DND-41 (cell line): ENCODE data around the gene GRM7.

Experiments
- ATAC-seq: fragments of 200-7000 bp; cut with Tn5 transposase; 3 replicates; pipeline ENCODE4 v1.9.1; 2021; ENCODE audit warnings: low read depth; ENCODE audit not compliant: insufficient read depth
- DNase-seq: peaks from one replicate; pipeline ENCODE4 v3.0.0-alpha.2; 2020
- H2AFZ ChIP-seq: 2 replicates; pipeline ENCODE4 v1.6.0; 2012; ENCODE audit warnings: low read depth, low read length
- H3K27ac ChIP-seq: 2 replicates; pipeline ENCODE4 v1.5.1; 2012; ENCODE audit warnings: low read length, inconsistent platforms
- H3K27me3 ChIP-seq: fragments of 200-600 bp; sonication (generic); 2 replicates; pipeline ENCODE4 v1.6.0; 2012; ENCODE audit warnings: low read length, mild to moderate bottlenecking, inconsistent platforms; ENCODE audit not compliant: insufficient read depth, poor library complexity
- H3K36me3 ChIP-seq: 2 replicates; pipeline ENCODE4 v1.5.1; 2012; ENCODE audit warnings: low read length, inconsistent platforms; ENCODE audit not compliant: insufficient read depth
- H3K4me1 ChIP-seq: 2 replicates; pipeline ENCODE4 v1.5.1; 2012; ENCODE audit warnings: mild to moderate bottlenecking, low read length; ENCODE audit not compliant: insufficient read depth
- H3K4me2 ChIP-seq: 2 replicates; pipeline ENCODE4 v1.6.0; 2012; ENCODE audit warnings: mild to moderate bottlenecking, moderate library complexity, low read length, inconsistent platforms; ENCODE audit not compliant: insufficient read depth
- H3K4me3 ChIP-seq, 2 experiments: fragments of 200-600 bp in 1 of 2; shearing (Covaris generic) in 1 of 2; 2 replicates each; pipeline ENCODE4 v1.5.1; 2012 to 2016; ENCODE audit warnings: inconsistent platforms in 2 of 2, low read length in 2 of 2, mild to moderate bottlenecking in 2 of 2, low read depth in 1 of 2, moderate library complexity in 1 of 2
- H3K79me2 ChIP-seq: 2 replicates; pipeline ENCODE4 v1.6.0; 2012; ENCODE audit warnings: low read length, inconsistent platforms; ENCODE audit not compliant: insufficient read depth
- H3K9ac ChIP-seq: 2 replicates; pipeline ENCODE4 v1.6.0; 2012; ENCODE audit warnings: low read depth, mild to moderate bottlenecking, inconsistent platforms, low read length, moderate library complexity
- H3K9me3 ChIP-seq: 2 replicates; pipeline ENCODE4 v1.5.1; 2012; ENCODE audit warnings: low read length, moderate library complexity, mild to moderate bottlenecking, inconsistent platforms; ENCODE audit not compliant: insufficient read depth, severe bottlenecking
- H4K20me1 ChIP-seq: 2 replicates; pipeline ENCODE4 v1.6.0; 2012; ENCODE audit warnings: low read length; ENCODE audit not compliant: insufficient read depth
- EZH2 ChIP-seq: IDR thresholded peaks from 3 replicates; pipeline ENCODE4 v1.6.1; 2012; ENCODE audit warnings: borderline replicate concordance, low read depth, mild to moderate bottlenecking, moderate library complexity, low read length, inconsistent platforms; ENCODE audit not compliant: severe bottlenecking
- TF ChIP-seq, protein P1 (sequence below): IDR thresholded peaks from 2 replicates; pipeline ENCODE4 v1.5.1; 2012; ENCODE audit warnings: borderline replicate concordance, low read length, moderate library complexity, mild to moderate bottlenecking; ENCODE audit not compliant: poor library complexity, severe bottlenecking; ENCODE audit errors: extremely low read depth

Gene GRM7

DNA sequence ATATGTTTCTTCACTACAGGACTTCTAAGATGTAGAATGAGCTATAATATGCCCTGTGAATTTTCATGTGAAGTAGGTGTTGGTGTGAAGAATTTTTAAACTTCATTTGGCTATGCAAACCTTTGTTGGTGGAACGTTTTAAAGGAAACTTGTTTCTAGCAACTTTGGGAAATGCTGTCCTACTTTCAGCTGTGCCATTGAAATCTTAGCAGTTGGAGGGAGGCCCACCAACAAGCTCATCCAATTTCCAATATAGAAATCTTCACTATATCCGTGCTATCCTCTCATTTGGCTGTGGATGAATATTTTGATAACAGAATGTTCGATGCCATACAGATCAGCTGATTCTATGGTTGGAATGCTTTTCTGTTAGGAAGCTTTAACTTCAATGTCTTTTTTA, 51.3 kb downstream of the GRM7 start:
- Histone ChIP-seq H4K20me1 (no peaks in the 10 kb centered on the region), H3K9ac (no peak overlapping the region), H3K36me3 (no peaks in the 10 kb centered on the region), H2AFZ (no peak overlapping the region), H3K79me2 (no peaks in the 10 kb centered on the region), H3K9me3 (no peaks in the 10 kb centered on the region), H3K27me3 (no peaks in the 10 kb centered on the region), H3K4me1 (no peaks in the 10 kb centered on the region), H3K4me2 (no peak overlapping the region), H3K4me3 (no peak overlapping the region), H3K27ac (no peak overlapping the region)
- no peak for ATAC-seq
- TF ChIP-seq, protein P1, sequence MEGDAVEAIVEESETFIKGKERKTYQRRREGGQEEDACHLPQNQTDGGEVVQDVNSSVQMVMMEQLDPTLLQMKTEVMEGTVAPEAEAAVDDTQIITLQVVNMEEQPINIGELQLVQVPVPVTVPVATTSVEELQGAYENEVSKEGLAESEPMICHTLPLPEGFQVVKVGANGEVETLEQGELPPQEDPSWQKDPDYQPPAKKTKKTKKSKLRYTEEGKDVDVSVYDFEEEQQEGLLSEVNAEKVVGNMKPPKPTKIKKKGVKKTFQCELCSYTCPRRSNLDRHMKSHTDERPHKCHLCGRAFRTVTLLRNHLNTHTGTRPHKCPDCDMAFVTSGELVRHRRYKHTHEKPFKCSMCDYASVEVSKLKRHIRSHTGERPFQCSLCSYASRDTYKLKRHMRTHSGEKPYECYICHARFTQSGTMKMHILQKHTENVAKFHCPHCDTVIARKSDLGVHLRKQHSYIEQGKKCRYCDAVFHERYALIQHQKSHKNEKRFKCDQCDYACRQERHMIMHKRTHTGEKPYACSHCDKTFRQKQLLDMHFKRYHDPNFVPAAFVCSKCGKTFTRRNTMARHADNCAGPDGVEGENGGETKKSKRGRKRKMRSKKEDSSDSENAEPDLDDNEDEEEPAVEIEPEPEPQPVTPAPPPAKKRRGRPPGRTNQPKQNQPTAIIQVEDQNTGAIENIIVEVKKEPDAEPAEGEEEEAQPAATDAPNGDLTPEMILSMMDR = no peak
- no peak for TF ChIP-seq EZH2
- DNase-seq = no peak

DNA sequence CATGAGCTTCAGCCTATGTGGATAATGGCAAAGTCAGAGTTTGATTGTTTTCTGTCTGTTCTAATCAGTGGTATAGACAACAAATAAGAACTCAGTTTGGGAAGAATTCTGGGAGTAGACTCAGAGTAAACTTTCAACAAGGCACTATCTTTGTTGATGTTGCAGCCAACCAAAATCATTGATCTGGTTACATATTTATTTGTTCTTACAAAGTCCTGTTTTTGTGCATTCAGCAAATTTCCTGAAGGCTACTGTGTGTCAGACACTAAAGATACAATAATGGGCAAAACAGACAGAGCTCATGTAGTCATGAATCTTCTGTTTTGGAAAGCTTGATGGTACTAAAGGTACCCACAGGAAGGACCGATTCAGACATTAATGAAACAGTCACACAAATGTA, 55.0 kb downstream of the GRM7 start:
- Histone ChIP-seq H3K4me3 (no peak overlapping the region), H4K20me1 (no peaks in the 10 kb centered on the region), H3K9me3 (no peaks in the 10 kb centered on the region), H3K36me3 (no peaks in the 10 kb centered on the region), H3K4me2 (no peak overlapping the region), H3K27ac (no peak overlapping the region), H2AFZ (no peak overlapping the region), H3K27me3 (no peaks in the 10 kb centered on the region), H3K9ac (no peak overlapping the region), H3K79me2 (no peaks in the 10 kb centered on the region), H3K4me1 (no peaks in the 10 kb centered on the region)
- ATAC-seq (no peak), DNase-seq (no peak)
- TF ChIP-seq EZH2 = no peak
- TF ChIP-seq, protein P1 = no peak

DNA sequence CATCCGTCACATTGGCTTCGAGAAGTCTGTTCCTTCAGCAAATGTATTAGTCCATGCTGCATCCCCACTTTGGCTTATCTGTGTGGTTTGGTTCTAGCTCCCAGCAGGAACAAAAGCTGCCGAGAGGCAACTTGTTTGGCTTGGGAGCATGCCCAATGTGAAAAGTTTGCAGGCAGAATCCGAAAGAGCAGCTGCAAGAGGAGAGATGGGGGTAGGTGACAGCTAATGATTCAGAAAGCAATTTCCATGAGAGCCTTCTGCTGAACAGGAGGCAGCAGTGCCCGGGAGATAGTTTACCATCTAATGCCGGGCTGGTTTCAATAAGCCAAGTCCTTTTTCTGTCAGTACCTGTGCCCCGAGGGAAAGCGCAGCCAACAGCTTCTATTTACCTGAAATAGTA, 60.2 kb downstream of the GRM7 start:
- H3K9ac ChIP-seq = no peak overlapping the region
- no peaks in the 10 kb centered on the region for H3K27me3 ChIP-seq
- no peaks in the 10 kb centered on the region for H3K4me1 ChIP-seq
- no peaks in the 10 kb centered on the region for H3K9me3 ChIP-seq
- ATAC-seq (no peak), DNase-seq (no peak)
- no peak overlapping the region for H3K4me2 ChIP-seq
- TF ChIP-seq, protein P1 = no peak
- TF ChIP-seq EZH2 = no peak
- H3K36me3 ChIP-seq = no peaks in the 10 kb centered on the region
- no peak overlapping the region for H3K4me3 ChIP-seq
- no peaks in the 10 kb centered on the region for H4K20me1 ChIP-seq
- H3K79me2 ChIP-seq = no peaks in the 10 kb centered on the region
- H3K27ac ChIP-seq = no peak overlapping the region
- no peak overlapping the region for H2AFZ ChIP-seq

DNA sequence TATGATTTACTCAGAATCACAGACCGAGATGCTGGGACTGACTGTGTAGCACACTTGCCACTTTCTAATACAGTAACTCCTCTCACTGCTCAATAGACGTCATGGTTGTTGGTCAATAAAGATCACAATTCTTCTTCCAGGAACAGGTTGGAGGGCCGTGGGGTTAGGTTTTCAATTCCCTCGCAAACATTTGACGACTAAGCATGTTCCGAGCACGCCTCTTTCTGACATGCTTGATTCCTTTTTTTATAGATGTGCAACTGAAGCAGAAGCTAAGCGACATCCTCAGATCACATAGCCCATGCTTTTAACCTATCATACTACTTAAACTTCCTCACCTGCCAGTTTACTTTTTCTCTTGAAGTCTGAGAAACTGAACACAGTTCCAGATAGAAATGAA, 61.0 kb downstream of the GRM7 start:
- Histone ChIP-seq H3K4me2 (no peak overlapping the region), H3K4me3 (no peak overlapping the region), H2AFZ (no peak overlapping the region), H4K20me1 (no peaks in the 10 kb centered on the region), H3K4me1 (no peaks in the 10 kb centered on the region), H3K79me2 (no peaks in the 10 kb centered on the region), H3K27me3 (no peaks in the 10 kb centered on the region), H3K36me3 (no peaks in the 10 kb centered on the region), H3K9me3 (no peaks in the 10 kb centered on the region), H3K9ac (no peak overlapping the region), H3K27ac (no peak overlapping the region)
- no peak for TF ChIP-seq EZH2
- TF ChIP-seq, protein P1 = no peak
- ATAC-seq (no peak), DNase-seq (no peak)
